HG03521 (cell line): ENCODE results near the gene GPLD1.
"Not testable (repeated sequence)": the region's sequence is repeated elsewhere in the genome, so short reads cannot be mapped to it uniquely, and the experiment has no call there.

ENCODE experiments used
- ATAC-seq: cut with Tn5 transposase; IDR thresholded peaks from one replicate; pipeline ENCODE4 v1.9.1; 2021; ENCODE audit warnings: mild to moderate bottlenecking, moderate library complexity; ENCODE audit not compliant: unreplicated experiment

Gene GPLD1

GRCh38 chr6:24384369-24385130, 104.8 kb downstream of the GPLD1 start:
- ATAC-seq: not testable (repeated sequence)

GRCh38 chr6:24382891-24383494, 106.4 kb downstream of the GPLD1 start:
- not testable (repeated sequence) for ATAC-seq

GRCh38 chr6:24382220-24382540, 107.2 kb downstream of the GPLD1 start:
- no peak for ATAC-seq

GRCh38 chr6:24381476-24382219, 107.7 kb downstream of the GPLD1 start:
- ATAC-seq: no peak

- no peak for ATAC-seq
These were observed 110.8 kb downstream of the GPLD1 start for GRCh38 chr6:24378473-24379097.
